Activated CD4-positive, CD25-positive, alpha-beta regulatory T cell treated with anti-CD3 and anti-CD28 coated beads, Interleukin-2, amount 50 U/mL, for 16 hours (primary cell): ENCODE data around the gene TUBG2.

Experiments used
- DNase-seq: peaks from one replicate; pipeline ENCODE4 v3.0.0-alpha.2; 2020; ENCODE audit warnings: low read depth, low spot score

The TUBG2 gene

GRCh38 chr17:42676424-42677011 is 17.4 kb downstream of the TUBG2 start, which contains the start of gene PLEKHH3:
Gene PLEKHH3, minus strand, starts transcription at chr17:42676994. Its CDS starts 431 bp downstream, at chr17:42676563.
- DNase-seq: no peak

- DNase-seq: peak; percentile 98
These were observed 18.2 kb downstream of the TUBG2 start for GRCh38 chr17:42677012-42677857.

GRCh38 chr17:42677921-42678781 is 19.1 kb downstream of the TUBG2 start:
- peak; percentile 54 for DNase-seq

DNA sequence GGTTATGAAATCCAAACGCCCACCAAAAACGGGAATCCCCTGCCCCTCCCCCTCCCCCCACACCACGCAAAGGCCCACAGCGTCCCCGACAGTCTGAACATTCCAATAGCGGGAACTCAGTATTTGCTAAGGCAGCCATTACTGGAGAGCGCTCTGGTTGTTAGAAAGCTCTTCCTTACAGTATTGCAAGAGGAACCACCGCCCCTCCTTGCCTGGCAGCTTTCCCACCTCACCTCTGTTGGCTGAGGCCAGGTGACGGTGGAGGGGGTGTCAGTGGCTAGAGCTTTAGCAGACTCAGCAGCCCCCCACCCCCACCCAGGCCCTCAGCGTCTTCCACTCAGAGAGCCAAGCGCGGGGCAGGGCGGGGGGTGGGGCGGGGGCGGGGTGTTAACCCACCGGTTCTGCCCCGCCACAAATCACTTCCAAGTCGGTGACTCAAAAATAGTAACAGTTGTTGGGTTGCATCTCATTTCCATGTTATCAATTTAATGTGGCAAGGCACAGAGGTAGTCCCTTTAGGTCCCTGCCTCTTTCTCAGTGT is 19.9 kb downstream of the TUBG2 start:
- no peak for DNase-seq

DNA sequence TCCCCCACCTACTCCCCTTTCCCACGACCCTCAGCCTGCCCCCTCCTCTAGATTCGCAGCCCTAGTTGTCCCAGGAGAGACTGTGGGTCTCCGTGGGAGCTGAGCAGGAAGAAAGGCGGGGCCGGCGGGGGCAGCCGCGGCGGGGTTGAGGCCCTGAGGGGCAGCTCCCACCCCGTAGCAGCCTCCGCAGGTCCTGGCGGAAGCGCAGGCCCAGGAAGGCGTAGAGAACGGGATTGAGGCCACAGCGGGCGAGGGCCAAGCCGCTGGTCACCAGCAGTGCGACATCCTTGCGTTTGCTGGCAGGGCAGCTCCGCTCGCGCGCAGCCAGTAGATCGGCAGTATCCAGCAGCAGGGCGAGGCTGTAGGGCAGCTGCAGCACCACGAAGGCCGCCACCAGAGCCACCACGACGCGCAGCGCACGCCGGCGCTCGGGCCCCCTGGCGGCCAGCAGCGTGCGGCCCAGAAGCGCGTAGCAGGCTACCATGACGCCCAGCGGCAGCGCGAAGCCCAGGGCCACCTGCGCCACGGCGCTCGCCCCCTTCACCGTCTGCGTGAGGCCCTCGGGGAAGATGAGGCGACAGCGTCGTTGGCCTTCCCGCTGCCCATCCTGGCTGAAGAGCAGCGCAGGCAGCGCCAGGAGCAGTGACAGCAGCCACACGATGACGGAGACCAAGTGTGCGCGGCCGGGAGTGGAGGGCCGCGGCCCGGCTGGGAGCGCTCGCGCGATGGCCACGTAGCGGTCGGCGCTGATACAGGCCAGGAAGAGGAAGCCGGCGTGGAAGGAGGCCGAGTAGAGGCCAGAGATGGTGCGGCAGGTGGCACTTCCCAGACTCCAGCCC is 20.6 kb downstream of the TUBG2 start:
- DNase-seq: no peak

- no peak for DNase-seq
These were observed 21.3 kb downstream of the TUBG2 start for GRCh38 chr17:42680331-42680808.

GRCh38 chr17:42681976-42682721 is 23.1 kb downstream of the TUBG2 start, which contains the start of gene CNTNAP1:
Gene CNTNAP1, plus strand, starts transcription at chr17:42682531. Its CDS starts 299 bp downstream, at chr17:42682830.
- no peak for DNase-seq

DNA sequence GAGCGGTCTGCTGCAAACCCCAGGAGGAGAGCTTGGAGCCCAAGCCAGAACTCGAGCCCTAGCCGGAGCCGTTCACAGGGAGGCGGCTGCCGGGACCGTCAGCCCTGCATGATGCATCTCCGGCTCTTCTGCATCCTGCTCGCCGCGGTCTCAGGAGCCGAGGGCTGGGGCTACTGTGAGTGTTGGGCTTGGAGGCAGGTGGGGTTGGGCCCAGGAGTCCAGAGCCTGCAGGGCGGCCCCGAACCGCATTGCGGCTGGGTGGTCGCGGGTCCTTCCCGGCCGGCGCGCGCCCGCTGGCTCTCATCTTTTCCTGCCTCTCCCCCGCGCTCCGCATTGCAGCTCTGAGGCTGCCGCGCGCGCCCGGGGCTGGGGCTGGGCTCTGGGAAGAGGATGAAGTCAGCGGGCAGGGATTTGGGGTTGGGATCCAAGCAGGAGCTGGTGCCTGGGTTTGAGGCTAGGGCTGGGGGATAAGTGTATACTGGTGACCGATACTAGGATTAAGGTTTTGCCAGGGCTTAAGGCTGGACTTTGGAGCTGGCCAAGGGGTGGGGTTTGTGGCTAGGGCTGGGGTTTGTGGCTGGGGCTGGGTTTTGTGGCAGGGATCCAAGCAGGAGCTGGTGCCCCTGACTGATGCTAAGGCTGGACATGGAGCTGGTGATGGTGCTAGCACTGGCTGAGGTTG is 23.8 kb downstream of the TUBG2 start:
- DNase-seq: no peak

- no peak for DNase-seq
These were observed 24.4 kb downstream of the TUBG2 start for GRCh38 chr17:42683407-42684034.

DNA sequence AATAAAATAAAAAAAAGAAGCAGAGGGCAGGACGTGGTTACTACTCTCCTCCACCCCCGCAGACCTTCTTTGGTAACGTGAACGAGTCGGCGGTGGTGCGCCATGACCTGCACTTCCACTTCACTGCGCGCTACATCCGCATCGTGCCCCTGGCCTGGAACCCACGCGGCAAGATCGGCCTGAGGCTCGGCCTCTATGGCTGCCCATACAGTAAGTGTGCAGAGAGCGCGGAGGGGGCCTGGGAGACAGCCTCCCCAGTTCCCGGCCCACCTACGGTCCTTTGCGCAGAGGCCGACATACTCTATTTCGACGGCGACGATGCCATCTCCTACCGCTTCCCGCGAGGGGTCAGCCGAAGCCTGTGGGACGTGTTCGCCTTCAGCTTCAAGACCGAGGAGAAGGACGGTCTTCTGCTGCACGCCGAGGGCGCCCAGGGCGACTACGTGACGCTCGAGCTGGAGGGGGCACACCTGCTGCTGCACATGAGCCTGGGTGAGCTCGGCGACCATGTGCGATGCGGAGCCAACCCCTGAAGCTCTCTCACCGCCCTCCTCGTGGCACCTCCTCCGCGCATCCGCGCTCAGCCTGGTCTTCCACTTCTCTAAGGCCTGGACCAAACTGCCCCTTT is 26.0 kb downstream of the TUBG2 start:
- DNase-seq: no peak

- DNase-seq: no peak
These were observed 26.7 kb downstream of the TUBG2 start for GRCh38 chr17:42685831-42686230.

- no peak for DNase-seq
These were observed 27.5 kb downstream of the TUBG2 start for GRCh38 chr17:42686520-42687128.

DNA sequence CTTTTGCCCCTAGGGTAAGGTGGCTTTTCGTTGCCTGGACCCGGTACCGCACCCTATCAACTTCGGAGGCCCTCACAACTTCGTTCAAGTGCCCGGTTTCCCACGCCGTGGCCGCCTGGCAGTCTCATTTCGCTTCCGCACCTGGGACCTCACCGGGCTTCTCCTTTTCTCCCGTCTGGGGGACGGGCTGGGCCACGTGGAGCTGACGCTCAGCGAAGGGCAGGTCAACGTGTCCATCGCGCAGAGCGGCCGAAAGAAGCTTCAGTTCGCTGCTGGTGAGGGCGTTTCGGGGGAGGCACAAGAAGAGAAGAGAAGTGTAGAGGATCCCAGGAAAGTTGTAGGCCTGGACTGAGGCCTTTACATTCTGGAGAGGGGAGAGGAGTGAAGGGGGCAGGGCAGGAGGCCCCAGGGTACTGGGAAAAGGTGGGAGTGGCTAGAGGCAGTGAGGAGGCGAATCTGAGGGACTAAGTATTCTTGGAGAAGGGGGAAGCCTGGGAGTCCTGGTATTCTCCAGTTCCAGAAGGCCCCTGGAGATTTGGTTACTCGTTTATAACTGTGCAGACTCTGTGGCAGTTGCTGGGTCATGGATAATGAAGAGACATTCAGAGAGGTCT is 28.7 kb downstream of the TUBG2 start:
- no peak for DNase-seq

DNA sequence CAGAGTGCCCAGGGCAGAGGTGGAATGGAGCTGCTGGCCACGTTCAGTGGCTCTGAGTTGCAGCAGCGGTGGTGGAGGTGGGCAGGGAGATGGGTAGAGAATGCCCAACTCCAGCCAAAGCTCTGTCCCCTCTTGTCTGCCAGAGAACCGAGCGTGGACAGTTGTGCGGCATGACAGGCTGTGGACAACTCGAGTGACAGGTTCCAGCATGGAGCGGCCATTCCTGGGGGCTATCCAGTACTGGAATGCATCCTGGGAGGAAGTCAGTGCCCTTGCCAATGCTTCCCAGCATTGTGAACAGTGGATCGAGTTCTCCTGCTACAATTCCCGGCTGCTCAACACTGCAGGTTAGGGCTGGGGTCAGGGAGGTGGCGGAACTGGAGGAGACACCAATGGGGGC is 31.5 kb downstream of the TUBG2 start:
- no peak for DNase-seq

- DNase-seq: no peak
These were observed 32.0 kb downstream of the TUBG2 start for GRCh38 chr17:42691021-42691545.

- DNase-seq: no peak
These were observed 33.4 kb downstream of the TUBG2 start for GRCh38 chr17:42692489-42692888.

DNA sequence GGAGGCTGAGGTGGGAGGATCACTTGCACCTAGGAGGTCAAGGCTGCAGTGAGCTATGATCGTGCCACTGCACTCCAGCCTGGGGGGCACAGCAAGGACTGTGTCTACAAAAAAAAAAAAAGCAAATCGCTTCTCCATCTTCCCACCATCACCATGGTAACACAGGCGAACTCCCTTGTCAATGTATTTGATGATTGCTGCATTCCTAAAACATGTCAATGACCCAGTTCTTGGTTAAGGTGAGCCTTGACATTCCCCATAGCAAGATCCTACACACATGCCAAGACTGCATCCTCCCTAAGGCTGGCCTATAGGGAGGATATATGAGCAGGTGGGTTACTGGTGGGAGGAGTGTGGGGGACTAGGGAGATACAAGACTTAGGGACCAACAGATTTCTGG is 35.4 kb downstream of the TUBG2 start:
- DNase-seq: no peak
